GM18502 (cell line): ENCODE results near the gene PLB1.

ENCODE experiments used
- ATAC-seq: cut with Tn5 transposase; IDR thresholded peaks from one replicate; pipeline ENCODE4 v1.9.1; 2021; ENCODE audit warnings: mild to moderate bottlenecking; ENCODE audit not compliant: unreplicated experiment, poor library complexity

PLB1 gene

DNA sequence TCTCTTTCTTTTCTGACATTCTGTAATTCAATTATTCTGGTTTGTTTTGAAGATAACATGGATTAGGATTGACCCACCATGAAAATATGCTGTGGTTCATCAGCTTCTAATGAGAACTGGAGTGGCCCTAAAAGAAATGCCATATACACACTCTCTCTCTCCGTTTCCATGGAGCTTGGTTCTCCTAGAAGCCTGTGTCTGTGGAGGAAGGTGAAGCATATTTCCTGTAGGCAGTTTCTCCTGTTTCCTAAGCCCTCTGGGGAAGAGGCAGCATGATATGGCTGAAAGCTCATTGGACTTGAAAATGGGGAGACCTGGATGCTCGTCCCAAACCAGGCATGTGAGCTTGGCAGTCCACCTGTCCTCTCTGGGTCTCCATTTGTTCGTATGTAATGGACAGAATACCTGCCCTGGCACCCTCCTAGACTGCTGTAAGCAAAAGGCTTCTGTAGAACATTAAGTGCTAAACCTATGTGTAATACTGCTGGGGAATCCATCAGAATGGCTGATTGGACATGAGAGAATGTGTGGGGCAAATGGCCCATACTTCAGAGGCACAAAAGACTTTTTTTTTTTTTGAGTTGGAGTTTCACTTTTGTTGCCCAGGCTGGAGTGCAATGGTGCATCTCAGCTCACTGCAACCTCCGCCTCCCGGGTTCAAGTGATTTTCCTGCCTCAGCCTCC, 180.4 kb downstream of the PLB1 start:
- no peak for ATAC-seq

DNA sequence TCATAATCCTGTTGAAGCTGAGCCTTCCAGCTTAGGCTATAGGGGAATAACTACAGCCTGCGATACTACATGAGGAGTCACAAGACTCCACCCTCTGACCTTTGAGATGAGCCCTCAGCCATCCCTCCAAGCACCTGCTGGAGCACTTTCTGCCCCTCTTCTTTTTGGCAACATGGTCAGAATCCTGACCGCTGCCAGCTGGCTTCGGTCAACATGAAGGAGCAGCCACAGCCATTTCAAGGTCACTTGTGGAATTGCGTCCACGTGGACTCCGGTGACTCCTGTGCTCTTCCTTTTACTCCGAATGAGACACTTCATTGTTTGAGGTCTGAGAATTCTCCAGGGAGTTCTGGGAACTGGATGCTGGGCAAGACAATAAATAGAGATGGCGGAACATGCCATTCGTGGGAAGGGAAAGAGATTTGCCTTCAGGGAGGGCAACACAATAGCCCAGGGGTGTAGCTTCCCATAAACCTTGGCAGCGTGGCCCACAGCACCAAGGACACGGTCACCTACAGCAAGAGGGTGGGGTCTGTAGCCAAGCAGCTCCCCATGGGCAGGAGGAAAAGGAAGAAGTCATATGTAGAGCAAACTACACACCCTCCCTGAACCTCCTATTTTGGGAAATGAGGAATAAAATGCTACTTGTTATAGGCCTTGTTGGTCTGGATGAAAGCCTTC, 182.5 kb downstream of the PLB1 start:
- no peak for ATAC-seq

DNA sequence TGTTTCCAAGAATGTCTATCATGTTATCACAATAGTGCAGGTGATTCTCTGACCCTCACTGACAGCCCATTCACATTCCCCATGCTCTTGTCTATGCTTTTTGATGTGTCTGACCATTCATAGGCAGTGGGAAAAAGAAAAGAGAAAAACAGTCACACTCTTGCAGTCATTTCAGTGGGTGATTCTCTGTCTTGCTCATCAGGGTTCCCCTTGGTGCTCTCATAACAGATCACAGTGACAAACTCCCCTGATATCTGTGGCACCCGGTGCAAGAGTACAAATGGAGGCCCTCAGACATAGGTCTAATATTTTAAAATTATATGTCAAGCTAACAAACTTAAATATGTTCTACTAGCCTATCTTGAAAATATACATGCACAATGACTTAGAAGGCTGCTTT, 183.1 kb downstream of the PLB1 start:
- ATAC-seq, result no peak

DNA sequence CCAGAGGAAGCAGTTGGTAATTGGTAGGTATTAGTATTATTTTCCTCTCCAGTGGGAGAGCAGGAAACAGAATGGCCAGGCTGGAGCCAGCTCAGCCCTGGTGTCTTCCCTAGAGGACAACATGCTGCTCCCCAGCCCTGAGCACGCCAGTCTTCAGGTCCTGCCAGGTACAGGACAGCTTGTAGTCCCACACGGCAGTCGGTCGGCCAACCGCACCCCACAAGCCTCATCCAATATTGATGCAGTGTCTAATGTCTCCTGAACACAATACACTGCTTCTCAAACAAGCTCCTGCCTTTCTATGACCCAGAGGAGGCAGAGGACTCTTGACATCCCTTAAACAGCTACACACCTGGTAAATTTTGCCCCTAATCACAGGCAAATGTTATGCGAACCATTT, 184.8 kb downstream of the PLB1 start:
- no peak for ATAC-seq

DNA sequence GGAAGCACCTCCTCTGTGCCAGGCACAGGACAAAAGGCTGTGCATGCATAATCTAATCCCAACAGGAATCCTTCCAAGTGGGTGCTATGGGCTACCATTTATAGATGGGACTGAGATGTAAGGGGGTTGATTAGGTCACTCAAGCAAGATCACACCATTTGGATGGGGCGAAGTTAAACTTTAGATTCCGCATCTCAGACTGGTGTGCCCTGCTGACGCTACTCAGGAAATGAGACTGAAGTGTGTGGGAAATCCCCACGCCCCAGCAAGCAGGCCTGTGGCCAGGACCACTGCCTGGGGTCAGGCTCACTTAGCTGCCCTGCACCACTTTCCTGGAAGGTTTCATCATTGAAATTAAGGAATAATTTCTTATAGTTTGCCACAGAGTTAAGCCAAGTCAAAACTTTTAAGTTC, 185.3 kb downstream of the PLB1 start:
- peak; percentile 87 for ATAC-seq

DNA sequence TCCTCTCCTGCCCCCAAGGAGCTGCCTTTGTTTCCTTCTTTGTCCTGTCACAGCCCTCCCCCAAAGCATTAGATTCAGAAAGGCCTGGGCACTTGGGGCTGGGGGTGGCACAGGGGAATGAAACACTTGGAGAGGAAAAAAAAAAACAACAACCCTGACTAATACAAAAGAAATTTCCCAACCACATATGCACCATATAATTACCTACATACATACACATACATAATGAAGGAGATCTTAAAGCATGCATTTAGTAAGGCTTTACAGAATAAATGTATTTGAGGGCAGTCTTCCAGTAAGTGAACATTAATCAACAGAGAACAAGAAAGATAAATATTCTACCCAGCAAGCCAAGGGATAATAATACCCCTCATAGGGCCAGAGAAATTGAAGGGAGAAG, 185.7 kb downstream of the PLB1 start:
- ATAC-seq, result peak; percentile 10

DNA sequence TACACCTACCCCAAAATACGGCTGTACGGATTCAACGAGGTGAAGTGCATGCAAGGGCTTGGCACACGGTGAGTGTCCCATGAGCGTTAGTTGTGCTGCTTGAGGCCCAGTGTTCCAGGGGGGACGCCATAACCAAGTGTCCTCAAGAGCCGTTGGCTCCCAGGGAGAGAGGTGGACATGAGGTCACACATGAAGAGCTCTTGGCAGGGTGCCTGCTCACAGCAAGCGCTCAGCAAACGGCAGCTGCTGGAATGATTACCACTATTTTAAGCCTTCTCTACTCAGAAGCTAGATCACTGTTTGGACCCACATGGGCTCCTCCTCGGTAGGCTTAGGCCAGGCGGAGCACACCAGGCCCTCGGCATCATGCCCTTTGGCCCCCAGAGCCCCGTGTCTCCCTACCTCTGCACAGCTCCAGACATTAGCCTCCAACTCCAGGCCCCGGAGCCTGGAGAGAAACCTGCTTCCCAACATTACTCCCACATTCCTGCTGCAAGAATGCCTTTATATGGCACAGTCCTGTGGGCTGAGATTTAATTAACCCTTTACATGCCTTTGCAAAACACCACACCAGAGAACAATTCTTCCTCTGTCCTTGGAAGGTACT, 187.3 kb downstream of the PLB1 start:
- ATAC-seq, result no peak

DNA sequence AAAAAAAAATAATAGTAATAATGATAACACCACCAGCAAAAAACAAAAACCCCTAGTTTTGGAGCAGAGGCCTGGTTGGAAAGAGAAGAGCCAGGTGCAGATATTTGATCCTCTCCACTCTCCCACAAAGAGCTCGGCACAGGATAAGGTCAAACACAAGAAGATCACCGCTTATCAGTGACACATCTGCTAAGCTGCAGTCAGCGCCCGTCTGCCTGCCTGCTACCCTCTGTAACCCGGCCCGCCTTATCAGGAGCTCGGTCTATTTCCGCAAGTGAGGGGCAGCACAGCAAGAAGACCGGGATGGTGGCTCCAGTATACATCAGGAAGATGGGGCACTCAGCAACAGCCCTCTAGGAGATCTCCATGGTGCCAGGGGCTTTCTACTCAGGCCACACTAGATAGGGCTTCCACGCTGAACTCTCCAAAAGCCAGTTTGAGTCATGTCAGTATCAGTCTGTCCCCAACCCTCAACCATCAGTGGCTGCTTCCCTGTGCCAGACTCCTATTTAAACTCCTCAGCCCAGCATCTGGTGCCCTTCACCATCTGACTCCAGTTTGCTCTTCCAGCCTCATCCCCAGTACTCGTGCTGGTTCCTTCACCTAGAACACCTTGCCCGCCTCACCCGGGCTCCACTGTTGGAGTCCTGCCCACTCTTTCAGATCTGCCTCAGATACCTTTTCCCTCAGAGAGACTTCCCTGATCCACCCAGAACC, 188.4 kb downstream of the PLB1 start:
- no peak for ATAC-seq

DNA sequence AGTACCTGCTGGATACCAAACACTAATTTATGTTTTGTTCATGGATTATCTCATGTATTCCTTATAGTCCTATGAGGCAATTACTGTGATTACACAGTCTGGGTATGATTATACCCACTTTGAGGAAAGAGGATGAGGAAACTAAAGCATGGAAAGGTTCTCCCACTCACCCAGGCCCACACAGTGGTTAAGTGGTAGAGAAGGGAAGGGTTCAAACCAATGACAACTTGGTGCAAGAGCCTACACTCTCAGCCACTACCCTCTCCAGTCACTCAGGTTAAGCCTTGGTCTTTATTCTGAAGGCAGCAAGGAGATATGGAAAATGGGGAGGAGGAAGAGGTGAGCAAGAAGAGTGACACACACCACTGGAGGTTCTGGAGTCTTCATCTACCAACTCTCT, 191.3 kb downstream of the PLB1 start:
- ATAC-seq, result no peak

DNA sequence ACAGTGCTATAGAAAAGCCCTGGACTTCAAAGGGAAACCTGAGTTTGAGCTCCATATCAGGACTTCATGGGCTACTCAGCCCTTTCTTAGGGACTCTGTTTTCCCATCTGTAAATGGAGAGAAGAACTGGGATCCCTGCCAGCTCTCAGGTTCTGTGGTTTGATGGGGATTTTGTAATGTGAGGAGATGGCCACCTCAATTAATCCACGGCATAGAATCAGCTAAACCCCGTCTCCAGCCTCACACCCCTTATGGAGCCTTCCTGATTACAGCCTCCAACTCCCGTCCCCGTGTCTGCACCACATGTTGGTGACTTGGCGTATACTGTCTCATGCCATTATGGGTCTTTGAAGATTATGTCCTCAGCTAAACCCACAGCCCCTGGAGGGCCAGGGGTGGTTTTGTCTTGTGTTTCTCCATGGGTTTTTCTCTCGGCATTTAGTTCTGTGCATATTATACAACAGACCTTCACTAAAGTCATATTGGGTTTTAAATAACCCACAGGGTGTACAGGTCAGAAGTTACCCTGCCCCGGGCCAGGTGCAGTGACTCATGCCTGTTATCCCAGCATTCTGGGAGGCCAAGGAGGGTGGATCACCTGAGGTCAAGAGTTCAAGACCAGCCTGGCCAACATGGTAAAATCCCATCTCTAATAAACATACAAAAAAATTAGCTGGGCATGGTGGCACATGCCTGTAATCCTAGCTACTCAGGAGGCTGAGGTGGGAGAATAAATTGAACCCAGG, 192.0 kb downstream of the PLB1 start:
- no peak for ATAC-seq

DNA sequence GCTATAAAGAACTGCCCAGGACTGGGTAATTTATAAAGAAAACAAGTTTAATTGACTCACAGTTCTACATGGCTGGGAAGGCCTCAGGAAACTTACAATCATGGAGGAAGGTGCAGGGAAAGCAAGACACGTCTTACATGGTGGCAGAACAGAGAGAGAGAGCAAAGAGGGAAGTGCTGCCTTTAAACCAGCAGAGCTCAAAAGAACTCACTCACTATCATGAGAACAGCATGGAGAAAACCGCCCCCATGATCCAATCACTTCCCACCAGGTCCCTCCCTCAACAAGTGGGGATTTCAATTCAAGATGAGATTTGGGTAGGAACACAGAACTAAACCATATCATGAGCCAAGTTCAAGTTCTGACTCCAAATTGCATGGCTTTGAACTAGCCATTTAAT, 193.0 kb downstream of the PLB1 start:
- ATAC-seq, result no peak

DNA sequence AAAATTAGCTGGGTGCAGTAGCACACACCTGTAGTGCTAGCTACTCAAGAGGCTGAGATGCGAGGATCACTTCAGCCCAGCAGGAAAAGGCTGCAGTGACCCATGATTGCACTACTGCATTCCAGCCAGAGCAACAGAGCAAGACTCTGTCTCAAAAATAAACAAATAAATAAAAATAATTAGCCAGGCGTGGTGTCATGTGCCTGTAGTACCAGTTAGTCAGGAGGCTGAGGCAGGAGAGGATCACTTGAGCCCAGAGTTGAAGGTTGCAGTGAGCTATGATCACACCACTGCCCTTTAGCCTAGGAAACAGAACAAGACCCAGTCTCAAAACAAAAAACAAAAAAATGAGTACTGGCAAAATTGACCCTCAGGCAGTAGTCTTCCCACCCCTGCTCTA, 193.9 kb downstream of the PLB1 start:
- ATAC-seq, result no peak

DNA sequence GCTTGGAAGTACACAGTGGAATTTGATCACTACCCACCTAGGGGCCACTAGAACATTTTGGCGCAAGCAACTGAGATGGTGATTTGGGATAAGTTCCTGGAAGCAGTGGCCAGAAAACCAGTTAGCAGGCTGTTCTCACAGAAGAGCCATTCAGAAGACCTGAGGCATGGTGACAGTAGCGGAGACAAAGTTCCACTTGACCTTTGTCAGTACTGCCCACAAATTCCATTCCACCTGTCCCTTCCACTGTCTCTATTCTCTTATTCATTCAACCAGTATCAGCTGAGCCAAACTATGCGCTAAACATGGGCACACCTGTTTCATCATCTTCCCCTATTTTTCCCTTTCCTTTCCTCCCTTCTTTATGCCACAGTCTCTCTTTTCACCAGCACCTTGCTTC, 196.6 kb downstream of the PLB1 start:
- ATAC-seq, result no peak

DNA sequence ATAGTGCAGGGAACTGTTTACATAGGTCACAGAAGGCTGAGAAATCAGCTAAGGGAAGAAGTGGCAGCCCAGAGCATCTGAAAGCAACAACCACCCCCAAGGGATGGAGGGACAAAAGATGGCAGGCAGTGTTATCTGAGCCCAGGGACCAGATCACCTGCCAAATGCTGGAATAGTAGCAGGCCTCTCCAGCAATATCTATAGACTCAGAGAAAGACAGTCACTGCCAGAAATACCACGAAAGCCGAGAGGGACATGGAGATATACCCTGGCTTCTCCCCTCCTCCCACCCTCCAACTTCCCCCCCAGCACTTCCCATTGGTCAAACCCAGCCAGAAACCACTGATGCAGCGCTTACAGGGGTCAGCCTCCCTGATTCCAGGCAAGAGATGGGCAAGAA, 197.4 kb downstream of the PLB1 start:
- no peak for ATAC-seq
